Measurements from ENCODE around the gene HDAC7. TPM values are rescaled to one million over a fixed set of nuclear protein-coding genes. Genes with fewer than 3 reads are reported as not detected.

Gene HDAC7
- total and polyA plus RNA-seq, 8 donors, result 17.9 to 48.1 (median 23.2) TPM

DNA sequence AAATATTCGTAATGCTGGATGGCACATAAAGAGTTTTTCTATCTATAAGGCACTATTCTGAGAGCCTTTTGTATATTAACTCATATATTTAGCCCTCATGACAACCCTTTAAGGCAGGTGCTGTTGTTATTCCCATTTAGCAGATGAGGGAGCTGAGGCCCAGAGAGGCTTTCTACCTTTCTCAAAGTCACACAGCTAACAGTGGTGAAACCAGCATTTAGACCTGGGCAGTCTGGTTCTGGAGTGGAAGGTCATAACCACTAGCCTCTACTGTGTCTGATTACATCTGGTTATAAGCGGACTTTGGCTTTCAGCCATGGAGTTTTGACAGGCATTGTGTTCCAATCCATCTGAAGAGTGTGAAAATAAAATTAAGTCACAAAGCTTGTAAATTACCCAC lies 41.2 kb upstream of the HDAC7 start:
- ATAC-seq (no peak), FAIRE-seq (no peak), DNase-seq (no peak)
- WGBS, 2 donors, result 60 to 68% methylated on average over 2 of the region's 2 CpGs
- TF ChIP-seq, protein P1, sequence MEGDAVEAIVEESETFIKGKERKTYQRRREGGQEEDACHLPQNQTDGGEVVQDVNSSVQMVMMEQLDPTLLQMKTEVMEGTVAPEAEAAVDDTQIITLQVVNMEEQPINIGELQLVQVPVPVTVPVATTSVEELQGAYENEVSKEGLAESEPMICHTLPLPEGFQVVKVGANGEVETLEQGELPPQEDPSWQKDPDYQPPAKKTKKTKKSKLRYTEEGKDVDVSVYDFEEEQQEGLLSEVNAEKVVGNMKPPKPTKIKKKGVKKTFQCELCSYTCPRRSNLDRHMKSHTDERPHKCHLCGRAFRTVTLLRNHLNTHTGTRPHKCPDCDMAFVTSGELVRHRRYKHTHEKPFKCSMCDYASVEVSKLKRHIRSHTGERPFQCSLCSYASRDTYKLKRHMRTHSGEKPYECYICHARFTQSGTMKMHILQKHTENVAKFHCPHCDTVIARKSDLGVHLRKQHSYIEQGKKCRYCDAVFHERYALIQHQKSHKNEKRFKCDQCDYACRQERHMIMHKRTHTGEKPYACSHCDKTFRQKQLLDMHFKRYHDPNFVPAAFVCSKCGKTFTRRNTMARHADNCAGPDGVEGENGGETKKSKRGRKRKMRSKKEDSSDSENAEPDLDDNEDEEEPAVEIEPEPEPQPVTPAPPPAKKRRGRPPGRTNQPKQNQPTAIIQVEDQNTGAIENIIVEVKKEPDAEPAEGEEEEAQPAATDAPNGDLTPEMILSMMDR (IDR thresholded peaks at IDR 0.05), result no peak
- Histone ChIP-seq H3K9me3 (no peaks in the 10 kb centered on the region), H3K27me3 (no peaks in the 10 kb centered on the region), H3K4me3 (no peak overlapping the region), H3K27ac (no peak overlapping the region), H3K36me3 (no peaks in the 10 kb centered on the region), H3K4me1 (no peaks in the 10 kb centered on the region)
- intact Hi-C loops (cut with DNase I), result no loop called here

DNA sequence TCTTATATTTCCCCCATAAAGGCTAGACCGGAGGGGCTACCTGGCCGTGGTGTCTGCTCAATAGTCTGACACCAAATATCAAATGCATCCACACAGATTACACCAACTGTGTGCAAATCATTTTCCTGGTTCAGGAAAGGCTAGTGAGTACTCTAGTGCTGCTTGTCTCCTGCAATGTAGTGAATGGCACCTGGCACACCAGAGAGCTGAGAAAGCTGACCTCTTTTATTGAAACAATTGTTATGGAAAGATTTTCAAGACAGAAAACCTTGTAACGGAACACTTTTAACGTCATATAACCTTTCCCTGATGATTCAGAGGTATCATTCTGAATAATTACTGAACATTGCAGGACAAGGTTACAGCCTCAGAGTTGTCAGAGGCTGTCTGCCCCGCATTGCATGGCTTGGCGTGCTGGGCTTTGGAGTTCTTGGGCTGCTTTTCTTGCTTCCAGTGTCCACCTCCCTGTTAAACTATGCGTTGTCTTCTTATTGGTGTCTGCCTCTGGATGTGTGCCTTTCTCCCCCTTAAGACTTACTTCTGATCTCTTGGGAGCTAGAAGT lies 40.7 kb upstream of the HDAC7 start:
- no peaks in the 10 kb centered on the region for H3K4me1 ChIP-seq
- no peaks in the 10 kb centered on the region for H3K27me3 ChIP-seq
- TF ChIP-seq, protein P1 (IDR thresholded peaks at IDR 0.05), result no peak
- H3K4me3 ChIP-seq, result no peak overlapping the region
- no peaks in the 10 kb centered on the region for H3K36me3 ChIP-seq
- ATAC-seq (no peak), DNase-seq (no peak), FAIRE-seq (no peak)
- H3K27ac ChIP-seq, result no peak overlapping the region
- intact Hi-C loops (cut with DNase I), result no loop called here
- 85 to 89% methylated on average over 7 of the region's 7 CpGs for WGBS, 2 donors
- H3K9me3 ChIP-seq, result no peaks in the 10 kb centered on the region

DNA sequence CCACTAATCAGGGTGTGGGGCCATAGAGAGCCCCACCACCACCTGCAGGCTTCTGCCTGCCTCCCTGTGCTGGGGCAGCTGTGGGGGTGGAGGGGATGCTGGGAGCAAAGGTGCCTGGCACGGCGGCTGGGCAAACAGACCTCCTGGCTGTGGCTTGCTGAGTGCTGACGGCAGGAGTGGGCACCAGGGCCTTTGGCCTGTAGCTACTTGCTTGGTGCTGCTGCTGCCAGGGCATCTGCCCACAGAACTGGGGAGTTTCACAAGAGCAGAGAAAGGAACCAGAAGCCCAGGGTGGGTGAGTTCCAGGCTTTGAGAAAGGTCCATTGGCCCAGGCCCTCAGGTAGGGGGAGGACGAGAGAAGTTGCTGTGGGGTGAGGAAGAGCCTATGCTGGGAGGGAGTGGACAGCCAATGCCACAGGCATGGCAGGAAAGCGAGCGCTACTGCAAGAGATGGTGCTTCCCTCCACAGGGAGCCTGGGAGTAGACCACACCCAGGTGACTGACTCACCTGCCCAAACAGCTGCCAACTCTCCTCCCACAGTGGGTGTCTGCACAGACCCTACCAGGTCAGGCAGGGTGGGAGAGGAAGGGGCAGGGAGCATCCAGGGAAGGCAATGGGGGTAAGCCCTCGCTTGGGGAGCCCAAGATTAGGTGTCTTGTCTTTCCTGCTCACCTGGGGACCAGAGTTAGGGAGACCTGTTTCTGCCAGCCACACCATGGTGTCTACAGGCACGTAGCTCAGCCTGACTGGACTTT lies 39.0 kb upstream of the HDAC7 start:
- FAIRE-seq (no peak), DNase-seq (no peak), ATAC-seq (no peak)
- H3K4me3 ChIP-seq, result no peak overlapping the region
- no peak overlapping the region for H3K27ac ChIP-seq
- intact Hi-C loops (cut with DNase I), result no loop called here
- H3K9me3 ChIP-seq, result no peaks in the 10 kb centered on the region
- 90 to 95% methylated on average over 8 of the region's 8 CpGs for WGBS, 2 donors
- TF ChIP-seq, protein P1 (IDR thresholded peaks at IDR 0.05), result no peak
- no peaks in the 10 kb centered on the region for H3K27me3 ChIP-seq
- no peaks in the 10 kb centered on the region for H3K36me3 ChIP-seq
- no peaks in the 10 kb centered on the region for H3K4me1 ChIP-seq

DNA sequence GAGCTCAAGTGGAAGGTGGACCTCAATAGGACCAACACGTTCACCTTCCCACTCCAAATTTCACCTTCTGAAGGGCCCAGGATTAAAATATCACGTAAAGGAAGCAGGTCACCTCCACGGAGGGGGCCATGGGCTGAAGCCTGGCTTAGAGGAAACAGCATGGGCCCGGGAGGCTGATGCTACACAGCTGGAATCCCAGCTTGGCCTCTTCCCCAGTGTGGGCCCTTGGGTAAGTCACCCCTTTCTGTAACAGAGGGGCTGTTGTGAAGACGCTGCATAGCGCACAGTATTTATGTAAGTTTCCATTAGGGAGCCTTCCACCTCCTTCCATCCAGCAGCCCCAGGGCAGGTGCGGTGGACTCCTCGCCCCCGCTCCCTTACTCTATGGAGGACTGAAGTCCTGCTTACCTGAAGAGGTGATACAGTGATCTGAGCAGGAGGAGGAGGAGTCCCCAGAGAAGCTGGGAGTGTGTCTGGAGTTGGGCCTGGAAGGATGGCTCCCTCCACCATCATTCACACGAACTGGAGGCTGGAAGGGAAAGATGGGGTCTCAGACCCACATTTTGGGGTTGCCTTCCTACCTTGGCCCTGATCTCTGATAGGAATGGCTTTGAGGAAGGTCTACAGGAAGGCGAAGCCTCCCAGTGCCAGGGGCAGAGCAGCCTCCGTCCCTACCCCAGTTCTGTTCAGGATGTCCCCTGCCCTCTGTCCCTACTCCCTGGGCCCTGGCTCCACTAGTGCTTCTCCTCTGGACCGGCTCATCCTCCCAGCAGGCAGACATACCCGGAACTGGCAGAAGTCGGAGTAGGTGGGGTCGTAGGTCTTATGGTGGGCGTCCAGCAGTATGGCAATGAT lies 37.2 kb upstream of the HDAC7 start:
- FAIRE-seq (no peak), ATAC-seq (no peak), DNase-seq (no peak)
- WGBS, 2 donors, result 87 to 91% methylated on average over 17 of the region's 17 CpGs
- Histone ChIP-seq H3K27ac (no peak overlapping the region), H3K9me3 (no peaks in the 10 kb centered on the region), H3K27me3 (no peaks in the 10 kb centered on the region), H3K4me1 (no peaks in the 10 kb centered on the region), H3K4me3 (no peak overlapping the region), H3K36me3 (no peaks in the 10 kb centered on the region)
- intact Hi-C loops (cut with DNase I), result no loop called here
- TF ChIP-seq, protein P1 (IDR thresholded peaks at IDR 0.05), result no peak

All from pancreas (tissue), 10 donors.